Measurements from ENCODE around the gene LEMD2.

Gene LEMD2

DNA sequence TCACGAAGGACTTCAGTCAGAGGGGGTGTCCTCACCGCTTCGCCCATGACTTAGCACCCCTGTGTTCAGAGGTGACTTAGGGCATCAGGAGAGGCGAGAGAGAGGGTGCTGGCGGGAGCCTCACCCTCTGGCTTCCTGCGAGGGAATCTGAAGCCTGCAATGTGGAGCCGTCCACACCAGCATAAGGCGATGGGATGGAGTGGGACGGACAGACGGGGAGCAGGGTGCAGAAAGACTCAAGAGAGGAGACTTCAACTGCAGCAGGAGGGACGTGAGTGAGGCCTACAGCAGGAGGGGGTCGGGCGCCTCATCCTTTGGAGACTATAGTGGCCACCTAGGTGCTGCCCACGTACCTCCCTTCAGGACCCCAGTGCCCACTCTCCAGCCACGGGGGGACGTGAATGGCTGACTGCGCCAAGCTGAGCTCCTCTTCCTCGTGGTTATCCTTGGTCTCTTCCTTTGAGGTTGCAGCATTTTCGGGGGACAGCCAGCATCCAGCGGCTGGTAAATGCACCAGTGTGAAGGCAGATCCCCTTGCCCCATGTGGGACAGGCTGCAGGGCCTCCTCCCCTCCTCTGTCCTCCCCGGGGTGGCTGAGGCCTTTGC, 41.8 kb upstream of the LEMD2 start:
- Histone ChIP-seq H3K27ac (no peak overlapping the region), H3K36me3 (replicated peaks) (no peaks in the 10 kb centered on the region), H3K4me3 (ENCODE audit: low read depth, low read length) (no peak overlapping the region), H3K27me3 (replicated peaks) (peaks cover 11% of the 10 kb centered on the region)
- in situ Hi-C loops (cut with HindIII; ENCODE audit: low pct_ligation_motif_present, low sequenced_read_pairs) = no loop called here
- DNase-seq = no peak
- TF ChIP-seq, protein P1, sequence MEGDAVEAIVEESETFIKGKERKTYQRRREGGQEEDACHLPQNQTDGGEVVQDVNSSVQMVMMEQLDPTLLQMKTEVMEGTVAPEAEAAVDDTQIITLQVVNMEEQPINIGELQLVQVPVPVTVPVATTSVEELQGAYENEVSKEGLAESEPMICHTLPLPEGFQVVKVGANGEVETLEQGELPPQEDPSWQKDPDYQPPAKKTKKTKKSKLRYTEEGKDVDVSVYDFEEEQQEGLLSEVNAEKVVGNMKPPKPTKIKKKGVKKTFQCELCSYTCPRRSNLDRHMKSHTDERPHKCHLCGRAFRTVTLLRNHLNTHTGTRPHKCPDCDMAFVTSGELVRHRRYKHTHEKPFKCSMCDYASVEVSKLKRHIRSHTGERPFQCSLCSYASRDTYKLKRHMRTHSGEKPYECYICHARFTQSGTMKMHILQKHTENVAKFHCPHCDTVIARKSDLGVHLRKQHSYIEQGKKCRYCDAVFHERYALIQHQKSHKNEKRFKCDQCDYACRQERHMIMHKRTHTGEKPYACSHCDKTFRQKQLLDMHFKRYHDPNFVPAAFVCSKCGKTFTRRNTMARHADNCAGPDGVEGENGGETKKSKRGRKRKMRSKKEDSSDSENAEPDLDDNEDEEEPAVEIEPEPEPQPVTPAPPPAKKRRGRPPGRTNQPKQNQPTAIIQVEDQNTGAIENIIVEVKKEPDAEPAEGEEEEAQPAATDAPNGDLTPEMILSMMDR (IDR thresholded peaks at IDR 0.05; ENCODE audit: low read depth, low read length, missing control alignments) = no peak

DNA sequence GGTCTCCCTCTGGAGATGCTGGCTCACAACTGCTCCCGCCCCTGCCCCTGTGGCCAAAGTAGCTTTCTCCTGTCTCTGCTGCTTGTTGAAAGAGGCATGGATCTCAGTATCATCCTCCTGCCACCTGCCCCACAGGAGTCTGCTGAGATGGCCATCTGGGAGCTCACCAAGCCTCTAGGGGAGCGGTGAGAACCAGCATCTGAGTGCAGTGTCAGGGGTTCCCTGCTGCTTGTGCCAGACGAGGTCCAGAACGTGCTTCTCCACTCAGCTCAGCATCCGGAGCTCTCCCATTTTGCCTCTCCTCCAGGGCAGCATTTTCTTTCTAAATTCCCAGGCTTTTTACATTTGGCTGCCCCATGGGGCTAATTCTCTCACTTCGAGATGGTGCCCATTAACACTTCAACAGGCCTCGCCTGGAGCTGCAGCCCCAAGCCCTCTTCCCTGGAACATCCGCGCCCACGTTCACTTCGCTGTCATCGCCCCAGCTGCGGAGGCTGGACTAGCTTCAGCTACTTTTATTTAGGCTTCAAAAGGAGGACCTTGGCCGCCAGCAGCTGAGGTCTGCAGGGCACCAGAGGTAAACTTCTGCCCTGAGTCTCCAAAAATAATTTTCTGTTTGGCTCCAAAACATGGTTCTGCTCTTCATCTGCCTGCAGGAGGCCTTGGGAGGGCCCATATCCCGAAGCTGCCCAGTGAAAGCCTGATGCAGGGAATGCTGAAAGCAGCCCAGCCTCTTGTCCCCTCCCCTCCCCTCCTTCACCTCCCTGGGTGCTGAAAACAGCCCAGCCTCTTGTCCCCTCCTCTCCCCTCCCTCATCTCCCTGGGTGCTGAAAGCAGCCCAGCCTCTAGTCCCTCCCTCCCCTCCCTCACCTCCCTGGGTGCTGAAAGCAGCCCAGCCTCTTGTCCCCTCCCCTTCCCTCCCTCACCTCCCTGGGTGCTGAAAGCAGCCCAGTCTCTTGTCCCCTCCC, 40.1 kb upstream of the LEMD2 start:
- Histone ChIP-seq H3K36me3 (replicated peaks) (no peaks in the 10 kb centered on the region), H3K4me3 (ENCODE audit: low read depth, low read length) (no peak overlapping the region), H3K27ac (no peak overlapping the region), H3K27me3 (replicated peaks) (peaks cover 11% of the 10 kb centered on the region)
- TF ChIP-seq, protein P1 (IDR thresholded peaks at IDR 0.05; ENCODE audit: low read depth, low read length, missing control alignments) = no peak
- in situ Hi-C loops (cut with HindIII; ENCODE audit: low pct_ligation_motif_present, low sequenced_read_pairs) = no loop called here
- no peak for DNase-seq

DNA sequence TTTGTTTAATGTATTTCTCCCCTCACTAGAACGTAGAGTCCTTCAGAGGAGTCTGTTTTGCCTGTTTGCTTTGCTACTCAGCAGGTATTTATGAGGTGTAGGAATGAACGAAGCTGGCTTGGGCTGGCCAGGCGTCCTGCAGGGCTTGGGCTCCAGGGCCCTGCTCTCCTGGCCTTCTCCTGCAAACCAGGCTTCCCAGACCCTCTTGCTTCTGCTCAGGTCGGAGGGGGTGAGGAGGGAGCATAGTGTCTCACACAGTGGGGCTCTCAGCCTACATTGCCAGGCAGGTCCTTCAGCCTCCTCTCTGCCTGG, 39.5 kb upstream of the LEMD2 start:
- H3K36me3 ChIP-seq (replicated peaks) = no peaks in the 10 kb centered on the region
- TF ChIP-seq, protein P1 (IDR thresholded peaks at IDR 0.05; ENCODE audit: low read depth, low read length, missing control alignments) = no peak
- peaks cover 11% of the 10 kb centered on the region for H3K27me3 ChIP-seq (replicated peaks)
- no peak overlapping the region for H3K27ac ChIP-seq
- in situ Hi-C loops (cut with HindIII; ENCODE audit: low pct_ligation_motif_present, low sequenced_read_pairs) = no loop called here
- no peak for DNase-seq
- no peak overlapping the region for H3K4me3 ChIP-seq (ENCODE audit: low read depth, low read length)

DNA sequence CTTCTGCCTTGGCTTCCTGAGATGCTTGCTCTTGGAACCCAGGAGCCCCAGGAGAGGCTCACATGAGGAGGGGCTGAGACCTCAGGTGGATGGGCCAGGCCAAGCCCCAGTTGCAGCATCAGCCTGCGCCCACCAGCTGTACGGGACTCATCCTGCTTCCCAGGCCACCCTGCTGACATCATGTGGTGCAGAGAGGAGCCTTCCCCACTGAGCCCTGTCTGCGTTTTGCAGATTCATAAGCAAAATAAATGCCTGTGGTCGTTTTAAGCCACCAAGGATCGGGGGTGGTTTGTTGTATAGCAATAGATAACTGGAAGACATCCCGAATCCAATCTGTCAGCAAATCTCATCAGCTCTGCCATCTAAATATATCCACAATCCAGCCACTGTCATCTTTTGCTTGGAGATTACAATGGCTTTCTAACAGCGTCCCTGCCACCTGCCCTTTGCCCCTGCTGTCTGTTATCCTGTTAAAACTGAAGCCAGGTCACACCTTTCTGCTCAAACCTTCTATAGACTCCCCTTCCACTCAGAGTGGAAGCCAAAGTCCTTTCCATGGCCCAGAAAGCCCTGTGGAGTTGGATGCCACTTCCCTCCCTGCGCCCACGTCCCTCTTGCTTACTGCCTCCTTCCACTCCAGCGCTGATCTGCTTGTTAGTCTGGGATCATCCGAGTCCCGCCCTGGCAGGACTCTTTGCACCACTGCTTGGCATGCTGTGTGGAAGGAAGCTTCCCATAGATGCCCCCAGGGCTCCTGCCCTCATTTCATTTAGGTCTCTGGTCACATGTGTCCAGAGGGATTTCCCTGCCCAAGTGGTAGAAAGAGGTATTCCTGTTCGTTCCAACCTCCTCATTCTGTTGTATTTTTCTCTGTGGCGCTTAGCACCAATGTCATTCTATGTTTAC, 38.9 kb upstream of the LEMD2 start:
- peaks cover 11% of the 10 kb centered on the region for H3K27me3 ChIP-seq (replicated peaks)

DNA sequence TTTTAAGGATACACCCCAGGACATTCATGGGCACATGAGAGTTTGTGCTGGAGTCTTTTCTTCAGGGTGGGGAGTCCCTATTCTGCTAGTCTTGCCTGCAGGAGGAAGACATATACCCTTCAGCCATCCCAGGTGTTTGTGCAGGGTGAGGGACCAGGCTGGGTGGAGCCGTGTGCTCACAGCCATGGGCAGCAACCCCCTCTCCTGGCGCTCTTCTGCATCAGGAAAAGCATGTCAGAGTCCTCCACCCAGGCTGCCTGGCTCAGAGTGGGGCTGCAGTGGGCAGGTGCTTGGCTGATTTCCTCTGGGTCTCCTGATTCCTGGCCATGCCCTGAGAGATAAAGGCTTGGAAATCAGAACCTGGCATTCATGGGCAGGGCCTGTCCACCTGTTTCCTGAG, 37.6 kb upstream of the LEMD2 start:
- Histone ChIP-seq H3K36me3 (replicated peaks) (no peaks in the 10 kb centered on the region), H3K4me3 (ENCODE audit: low read depth, low read length) (no peak overlapping the region), H3K27me3 (replicated peaks) (peaks cover 11% of the 10 kb centered on the region), H3K27ac (no peak overlapping the region)
- DNase-seq = no peak
- in situ Hi-C loops (cut with HindIII; ENCODE audit: low pct_ligation_motif_present, low sequenced_read_pairs) = no loop called here
- TF ChIP-seq, protein P1 (IDR thresholded peaks at IDR 0.05; ENCODE audit: low read depth, low read length, missing control alignments) = no peak

More for the DNA sequence above, 38.9 kb upstream of the LEMD2 start:
- in situ Hi-C loops (cut with HindIII; ENCODE audit: low pct_ligation_motif_present, low sequenced_read_pairs) = no loop called here
- H3K27ac ChIP-seq = no peak overlapping the region
- H3K36me3 ChIP-seq (replicated peaks) = no peaks in the 10 kb centered on the region
- TF ChIP-seq, protein P1 (IDR thresholded peaks at IDR 0.05; ENCODE audit: low read depth, low read length, missing control alignments) = no peak
- no peak overlapping the region for H3K4me3 ChIP-seq (ENCODE audit: low read depth, low read length)
- peak; percentile 77 for DNase-seq

All from brain microvascular endothelial cell (primary cell).